Thyroid gland (tissue), 4 donors: ENCODE measurements around the gene SAP30L.

Source experiments
- POLR2A ChIP-seq, 2 donors: fragments of 450-650 bp; IDR thresholded peaks; one replicate each; pipeline ENCODE4 v1.6.1; 2017; ENCODE audit warnings: antibody characterized with exemption in 2 of 2, mild to moderate bottlenecking in 2 of 2, moderate library complexity in 1 of 2
- TF ChIP-seq, protein P1 (sequence below), 6 experiments: fragments of 200-600 bp in 3 of 6; fragments of 450-650 bp in 3 of 6; sonication (generic) in 3 of 6; IDR thresholded peaks; one replicate each; pipeline ENCODE4 v1.5.1; 2016 to 2019; ENCODE audit warnings: antibody characterized with exemption in 6 of 6, mild to moderate bottlenecking in 2 of 6, inconsistent platforms in 1 of 6, moderate library complexity in 1 of 6

DNA sequence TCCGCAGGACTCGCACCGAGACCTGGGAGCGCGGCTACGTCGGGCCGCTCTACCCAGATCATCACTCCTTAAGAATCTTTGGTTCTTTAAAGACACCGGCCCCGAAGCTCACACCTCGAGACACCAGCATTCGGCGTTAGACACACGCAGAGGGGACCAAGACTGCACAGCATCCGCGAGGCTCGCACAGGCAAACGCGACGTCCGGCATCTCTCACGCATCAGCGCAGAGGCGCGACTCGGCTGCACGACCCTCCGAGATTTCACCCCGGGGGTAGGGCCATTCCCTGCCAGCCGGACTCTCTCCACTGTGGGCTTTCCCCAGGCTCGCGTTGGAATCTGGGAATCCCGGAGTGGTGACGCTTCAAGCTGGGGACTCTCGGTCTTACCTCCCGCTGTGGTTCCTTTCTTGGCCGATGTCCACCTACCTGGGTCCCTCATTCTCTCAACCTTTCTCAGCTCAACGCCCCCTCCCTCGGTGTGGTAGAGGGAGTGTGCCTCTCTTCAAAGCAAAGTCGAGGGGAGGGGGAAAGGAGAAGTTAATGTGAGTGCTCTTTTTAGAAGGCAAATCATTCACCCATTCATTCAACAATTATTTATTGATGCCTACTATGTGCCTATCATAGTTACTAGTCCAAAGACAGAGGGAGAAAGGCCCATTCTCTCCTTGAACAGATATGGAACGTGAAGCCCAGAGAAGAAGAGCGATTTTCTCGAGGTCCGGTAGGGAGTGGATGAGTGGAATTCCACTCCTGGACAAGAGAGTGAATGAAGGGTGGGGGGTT is 33.6 kb downstream of the SAP30L start:
- TF ChIP-seq, protein P1, sequence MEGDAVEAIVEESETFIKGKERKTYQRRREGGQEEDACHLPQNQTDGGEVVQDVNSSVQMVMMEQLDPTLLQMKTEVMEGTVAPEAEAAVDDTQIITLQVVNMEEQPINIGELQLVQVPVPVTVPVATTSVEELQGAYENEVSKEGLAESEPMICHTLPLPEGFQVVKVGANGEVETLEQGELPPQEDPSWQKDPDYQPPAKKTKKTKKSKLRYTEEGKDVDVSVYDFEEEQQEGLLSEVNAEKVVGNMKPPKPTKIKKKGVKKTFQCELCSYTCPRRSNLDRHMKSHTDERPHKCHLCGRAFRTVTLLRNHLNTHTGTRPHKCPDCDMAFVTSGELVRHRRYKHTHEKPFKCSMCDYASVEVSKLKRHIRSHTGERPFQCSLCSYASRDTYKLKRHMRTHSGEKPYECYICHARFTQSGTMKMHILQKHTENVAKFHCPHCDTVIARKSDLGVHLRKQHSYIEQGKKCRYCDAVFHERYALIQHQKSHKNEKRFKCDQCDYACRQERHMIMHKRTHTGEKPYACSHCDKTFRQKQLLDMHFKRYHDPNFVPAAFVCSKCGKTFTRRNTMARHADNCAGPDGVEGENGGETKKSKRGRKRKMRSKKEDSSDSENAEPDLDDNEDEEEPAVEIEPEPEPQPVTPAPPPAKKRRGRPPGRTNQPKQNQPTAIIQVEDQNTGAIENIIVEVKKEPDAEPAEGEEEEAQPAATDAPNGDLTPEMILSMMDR (IDR thresholded peaks at IDR 0.05), result no peak
- TF ChIP-seq POLR2A (IDR thresholded peaks at IDR 0.05), result no peak
